ENCODE data around the gene HOOK2. TPM values are rescaled to one million over a fixed set of nuclear protein-coding genes. Genes with fewer than 3 reads are reported as not detected.
A peak's percentile ranks its signal among the peaks of the same experiment; 100 is the strongest.
"Not testable (repeated sequence)": the region's sequence is repeated elsewhere in the genome, so short reads cannot be mapped to it uniquely, and the experiment has no call there.

The HOOK2 gene
- total RNA-seq, 1 donor from 2014 or later = 13.3 TPM

- intact Hi-C loops (cut with micrococcal nuclease); H3K27ac Mint-ChIP-seq; H3K9me3 Mint-ChIP-seq; H3K27me3 Mint-ChIP-seq (ENCODE audit: insufficient read depth); H3K4me3 Mint-ChIP-seq; DNase-seq (ENCODE audit: low spot score): not testable (repeated sequence)
- Mint-ChIP-seq H3K4me1 (ENCODE audit: low read depth) (peaks cover 43% of the 10 kb centered on the region), H3K36me3 (ENCODE audit: low read depth) (peaks cover 46% of the 10 kb centered on the region)
Measured at GRCh38 chr19:12725612-12726011, 49.7 kb downstream of the HOOK2 start.

GRCh38 chr19:12723641-12724426 is 51.5 kb downstream of the HOOK2 start, which contains the start of gene TNPO2:
Gene TNPO2 (minus strand): TSS chr19:12723932. CDS start chr19:12720977, 2,955 bp downstream.
- Mint-ChIP-seq H3K9me3 (no peaks in the 10 kb centered on the region), H3K27me3 (ENCODE audit: insufficient read depth) (no peaks in the 10 kb centered on the region), H3K36me3 (ENCODE audit: low read depth) (peaks cover 37% of the 10 kb centered on the region), H3K27ac (peak within 1 kb of the TSS; percentile 98), H3K4me3 (peak within 1 kb of the TSS; percentile 99), H3K4me1 (ENCODE audit: low read depth) (peaks cover 43% of the 10 kb centered on the region)
- DNase-seq (ENCODE audit: low spot score) = peak; percentile 65
- intact Hi-C loops (cut with micrococcal nuclease) = loop anchor here (1.0 to 5.0 kb wide), 4 partner anchors 9 to 112 kb away; partner anchors contain the start of genes HOOK2, JUNB, ZNF490 and ZNF791

- intact Hi-C loops (cut with micrococcal nuclease) = loop anchor here (1.0 to 5.0 kb wide), 4 partner anchors 10 to 111 kb away; partner anchors contain the start of genes HOOK2, JUNB, ZNF490 and ZNF791
- peak overlapping the region; percentile 98 for H3K27ac Mint-ChIP-seq
- peaks cover 48% of the 10 kb centered on the region for H3K4me1 Mint-ChIP-seq (ENCODE audit: low read depth)
- H3K4me3 Mint-ChIP-seq = peak overlapping the region; percentile 99
- H3K9me3 Mint-ChIP-seq = no peaks in the 10 kb centered on the region
- no peaks in the 10 kb centered on the region for H3K27me3 Mint-ChIP-seq (ENCODE audit: insufficient read depth)
- H3K36me3 Mint-ChIP-seq (ENCODE audit: low read depth) = peaks cover 35% of the 10 kb centered on the region
- DNase-seq (ENCODE audit: low spot score) = no peak
Measured at GRCh38 chr19:12723381-12723640, 52.0 kb downstream of the HOOK2 start.

DNA sequence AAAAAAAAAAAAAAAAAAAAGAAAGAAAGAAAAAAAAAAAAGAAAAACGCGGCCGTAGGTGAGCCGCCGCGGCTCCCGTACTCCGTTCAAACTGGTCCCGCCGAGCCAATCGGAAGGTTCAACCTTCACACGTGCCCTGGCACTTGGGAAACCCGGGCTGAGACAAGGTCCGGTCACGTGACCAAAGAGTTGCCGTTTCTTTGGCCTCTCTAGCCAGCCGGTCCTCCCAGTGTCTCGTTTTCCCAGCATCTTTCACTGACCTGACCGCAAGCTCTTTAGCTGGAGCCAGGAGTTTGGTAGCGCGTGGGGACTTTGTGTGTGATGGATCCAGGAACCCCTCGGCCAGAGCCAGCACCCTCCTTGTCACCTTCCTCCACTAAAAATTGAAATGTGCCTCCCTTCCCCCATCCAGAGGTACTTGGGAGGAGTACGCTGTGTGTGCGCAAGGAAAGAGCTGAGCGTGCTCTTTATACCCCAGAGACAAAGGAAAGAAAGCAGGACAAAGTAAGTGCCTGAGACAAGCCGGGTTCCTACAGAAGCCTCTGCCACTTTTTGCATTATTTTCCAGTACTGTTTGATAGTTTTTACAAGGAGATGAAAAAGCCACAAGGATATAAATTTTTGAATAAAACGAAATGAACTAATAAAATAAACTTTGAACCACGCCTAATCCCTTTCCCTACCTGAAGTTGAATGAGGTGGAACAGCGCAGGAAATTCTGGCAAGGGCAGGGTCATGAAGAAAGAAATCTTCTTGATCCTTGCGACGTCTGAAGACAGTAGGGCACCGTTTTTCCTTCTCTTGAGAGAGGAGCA is 52.6 kb downstream of the HOOK2 start:
- no peaks in the 10 kb centered on the region for H3K9me3 Mint-ChIP-seq
- H3K36me3 Mint-ChIP-seq (ENCODE audit: low read depth) = peaks cover 32% of the 10 kb centered on the region
- DNase-seq (ENCODE audit: low spot score) = peak; percentile 91
- H3K4me3 Mint-ChIP-seq = peak overlapping the region; percentile 99
- intact Hi-C loops (cut with micrococcal nuclease) = loop anchor here (1.0 to 5.0 kb wide), 9 partner anchors 11 to 171 kb away; partner anchors contain the start of genes DHPS, FBXW9, GET3 and HOOK2
- H3K4me1 Mint-ChIP-seq (ENCODE audit: low read depth) = peaks cover 48% of the 10 kb centered on the region
- peak overlapping the region; percentile 98 for H3K27ac Mint-ChIP-seq
- H3K27me3 Mint-ChIP-seq (ENCODE audit: insufficient read depth) = no peaks in the 10 kb centered on the region

GRCh38 chr19:12721656-12722565 is 53.4 kb downstream of the HOOK2 start:
- peak overlapping the region; percentile 99 for H3K4me3 Mint-ChIP-seq
- peak; percentile 33 for DNase-seq (ENCODE audit: low spot score)
- intact Hi-C loops (cut with micrococcal nuclease) = loop anchor here (1.0 to 5.0 kb wide), 8 partner anchors 15 to 171 kb away; partner anchors contain the start of genes DHPS, FBXW9, GET3 and HOOK2

GRCh38 chr19:12720851-12721655 is 54.3 kb downstream of the HOOK2 start:
- no peak for DNase-seq (ENCODE audit: low spot score)
- peak overlapping the region; percentile 95 for H3K4me3 Mint-ChIP-seq
- H3K27me3 Mint-ChIP-seq (ENCODE audit: insufficient read depth) = no peaks in the 10 kb centered on the region
- H3K36me3 Mint-ChIP-seq (ENCODE audit: low read depth) = peaks cover 31% of the 10 kb centered on the region
- peaks cover 44% of the 10 kb centered on the region for H3K4me1 Mint-ChIP-seq (ENCODE audit: low read depth)
- H3K9me3 Mint-ChIP-seq = no peaks in the 10 kb centered on the region
- intact Hi-C loops (cut with micrococcal nuclease) = loop anchor here (1.0 to 5.0 kb wide), 3 partner anchors 56 to 109 kb away; partner anchors contain the start of genes HOOK2, ZNF490 and ZNF791
- peak overlapping the region; percentile 91 for H3K27ac Mint-ChIP-seq

More at GRCh38 chr19:12721656-12722565, 53.4 kb downstream of the HOOK2 start:
- Mint-ChIP-seq H3K27me3 (ENCODE audit: insufficient read depth) (no peaks in the 10 kb centered on the region), H3K27ac (peak overlapping the region; percentile 91), H3K9me3 (no peaks in the 10 kb centered on the region), H3K4me1 (ENCODE audit: low read depth) (peaks cover 46% of the 10 kb centered on the region), H3K36me3 (ENCODE audit: low read depth) (peaks cover 30% of the 10 kb centered on the region)

DNA sequence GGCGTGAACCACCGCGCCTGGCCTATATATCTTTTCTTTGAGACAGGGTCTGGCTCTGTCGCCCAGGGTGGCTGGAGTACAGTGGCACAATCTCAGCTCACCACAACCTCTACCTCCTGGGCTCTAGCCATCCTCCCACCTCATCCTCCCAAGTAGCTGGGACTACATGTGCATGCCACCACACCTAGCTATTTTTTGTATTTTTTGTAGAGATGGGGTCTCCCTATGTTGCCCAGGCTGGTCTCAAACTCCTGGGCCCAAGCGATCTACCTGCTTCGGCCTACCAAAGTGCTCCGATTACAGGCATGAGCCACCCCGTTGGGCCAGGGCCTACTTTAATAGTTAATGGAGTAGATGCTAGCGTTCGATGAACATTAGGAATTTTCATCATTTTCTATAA is 55.1 kb downstream of the HOOK2 start:
- Mint-ChIP-seq H3K9me3 (no peaks in the 10 kb centered on the region), H3K27ac (peak overlapping the region; percentile 81), H3K27me3 (ENCODE audit: insufficient read depth) (no peaks in the 10 kb centered on the region), H3K4me1 (ENCODE audit: low read depth) (peaks cover 44% of the 10 kb centered on the region), H3K36me3 (ENCODE audit: low read depth) (peaks cover 35% of the 10 kb centered on the region), H3K4me3 (peak overlapping the region; percentile 89)
- no peak for DNase-seq (ENCODE audit: low spot score)
- intact Hi-C loops (cut with micrococcal nuclease) = loop anchor here (1.0 to 5.0 kb wide), 3 partner anchors 57 to 108 kb away; partner anchors contain the start of genes HOOK2, ZNF490 and ZNF791

- no peak for DNase-seq (ENCODE audit: low spot score)
- intact Hi-C loops (cut with micrococcal nuclease) = no loop called here
- no peak overlapping the region for H3K27ac Mint-ChIP-seq
- H3K4me3 Mint-ChIP-seq = no peak overlapping the region
- H3K27me3 Mint-ChIP-seq (ENCODE audit: insufficient read depth) = no peaks in the 10 kb centered on the region
- peaks cover 36% of the 10 kb centered on the region for H3K36me3 Mint-ChIP-seq (ENCODE audit: low read depth)
- no peaks in the 10 kb centered on the region for H3K9me3 Mint-ChIP-seq
- peaks cover 20% of the 10 kb centered on the region for H3K4me1 Mint-ChIP-seq (ENCODE audit: low read depth)
Measured at GRCh38 chr19:12715929-12716328, 59.4 kb downstream of the HOOK2 start.

DNA sequence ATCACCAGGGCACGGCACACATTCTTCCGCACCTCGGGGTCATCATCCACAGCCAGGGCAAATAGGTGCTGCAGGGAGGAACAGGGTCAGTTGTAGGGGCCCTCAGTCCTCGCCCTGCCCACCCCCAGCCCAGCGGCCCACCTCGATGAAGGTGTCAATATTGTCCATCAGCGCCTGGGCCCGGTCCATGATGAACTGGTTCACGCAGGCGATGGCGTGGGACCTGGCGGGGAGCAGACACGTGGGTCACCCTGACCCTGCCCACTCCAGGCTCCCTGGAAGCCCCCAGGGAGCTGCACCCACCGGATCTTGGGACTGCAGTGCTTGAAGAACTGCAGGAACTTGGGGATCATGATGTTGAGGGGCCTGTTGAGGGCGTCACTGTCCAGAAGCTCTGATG is 60.2 kb downstream of the HOOK2 start:
- Mint-ChIP-seq H3K27ac (no peak overlapping the region), H3K4me1 (ENCODE audit: low read depth) (peaks cover 13% of the 10 kb centered on the region), H3K9me3 (no peaks in the 10 kb centered on the region), H3K4me3 (no peak overlapping the region), H3K27me3 (ENCODE audit: insufficient read depth) (no peaks in the 10 kb centered on the region), H3K36me3 (ENCODE audit: low read depth) (peaks cover 36% of the 10 kb centered on the region)
- DNase-seq (ENCODE audit: low spot score) = no peak
- intact Hi-C loops (cut with micrococcal nuclease) = no loop called here

- intact Hi-C loops (cut with micrococcal nuclease); H3K4me3 Mint-ChIP-seq; H3K27me3 Mint-ChIP-seq (ENCODE audit: insufficient read depth); H3K27ac Mint-ChIP-seq; H3K9me3 Mint-ChIP-seq; DNase-seq (ENCODE audit: low spot score); H3K4me1 Mint-ChIP-seq (ENCODE audit: low read depth): not testable (repeated sequence)
- H3K36me3 Mint-ChIP-seq (ENCODE audit: low read depth) = peaks cover 36% of the 10 kb centered on the region
Measured at GRCh38 chr19:12713304-12713703, 62.0 kb downstream of the HOOK2 start.
